HG02642 (cell line): ENCODE measurements around the gene IMMP1L.

ENCODE experiments used
- ATAC-seq: cut with Tn5 transposase; IDR thresholded peaks from one replicate; pipeline ENCODE4 v1.9.1; 2021; ENCODE audit warnings: mild to moderate bottlenecking; ENCODE audit not compliant: unreplicated experiment, poor library complexity

IMMP1L gene

DNA sequence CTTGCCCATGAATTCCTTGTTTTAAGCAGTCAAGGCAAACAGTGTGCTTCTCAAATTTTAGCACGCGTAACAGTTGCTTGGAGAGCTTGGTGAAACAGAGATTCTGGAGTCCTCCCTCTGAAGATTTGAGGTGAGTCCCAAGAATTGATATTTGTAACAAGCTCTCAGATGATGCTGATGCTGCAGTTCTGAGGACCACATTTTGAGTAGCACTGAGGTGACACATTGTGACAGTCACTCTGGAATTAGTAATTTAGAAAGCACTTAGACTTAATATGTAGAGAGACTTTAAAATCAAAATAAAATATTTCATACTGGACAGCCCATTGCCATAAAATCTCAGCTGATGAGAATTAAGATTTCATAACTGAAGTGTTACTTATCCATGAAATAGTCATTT lies 101.2 kb downstream of the IMMP1L start:
- ATAC-seq: no peak

DNA sequence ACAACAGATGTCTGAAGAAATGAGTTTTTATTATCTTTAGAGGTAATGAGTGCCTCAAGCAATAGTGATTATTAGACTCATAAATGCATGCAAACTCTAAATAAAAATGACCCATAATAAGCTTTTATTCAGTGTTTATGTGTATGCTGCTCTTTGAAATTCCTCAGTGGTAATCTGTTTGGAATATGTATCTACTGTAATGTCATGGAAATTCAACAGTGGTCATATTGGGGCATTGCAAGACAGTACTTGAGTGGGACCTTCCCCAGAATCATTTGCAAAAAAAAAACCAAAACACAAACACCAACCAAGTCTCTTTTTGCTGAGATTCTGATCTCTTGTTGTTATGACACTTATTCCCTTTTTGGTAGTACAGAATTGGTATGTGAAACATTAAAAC lies 104.8 kb downstream of the IMMP1L start:
- ATAC-seq: no peak

DNA sequence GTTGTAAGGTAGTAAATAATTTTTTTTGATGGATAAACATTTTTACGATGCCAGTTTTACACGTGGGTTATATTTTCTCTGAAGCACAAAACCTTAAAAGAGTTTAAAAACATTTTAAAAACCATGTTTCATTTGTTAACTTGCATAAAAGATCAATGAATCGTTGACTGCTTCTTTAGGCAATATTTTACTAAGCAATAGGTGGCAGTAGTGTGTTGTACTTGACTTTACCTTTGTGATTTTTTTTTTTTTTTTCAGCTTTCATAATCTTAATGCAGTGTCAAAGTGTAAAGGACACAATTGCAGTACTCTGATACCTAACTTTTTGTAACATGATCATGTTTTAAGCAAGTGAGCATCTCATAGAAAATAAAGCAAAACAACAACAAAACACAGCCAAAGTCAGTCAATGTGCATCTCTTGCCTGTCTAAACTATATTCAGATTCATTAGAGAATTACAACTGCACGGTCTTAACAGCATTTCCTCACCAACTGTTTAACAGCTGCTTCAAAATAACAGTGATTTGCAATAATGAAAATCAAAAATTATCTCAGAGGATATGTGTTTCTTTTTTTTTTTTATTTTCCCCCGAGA lies 112.1 kb downstream of the IMMP1L start:
- no peak for ATAC-seq

DNA sequence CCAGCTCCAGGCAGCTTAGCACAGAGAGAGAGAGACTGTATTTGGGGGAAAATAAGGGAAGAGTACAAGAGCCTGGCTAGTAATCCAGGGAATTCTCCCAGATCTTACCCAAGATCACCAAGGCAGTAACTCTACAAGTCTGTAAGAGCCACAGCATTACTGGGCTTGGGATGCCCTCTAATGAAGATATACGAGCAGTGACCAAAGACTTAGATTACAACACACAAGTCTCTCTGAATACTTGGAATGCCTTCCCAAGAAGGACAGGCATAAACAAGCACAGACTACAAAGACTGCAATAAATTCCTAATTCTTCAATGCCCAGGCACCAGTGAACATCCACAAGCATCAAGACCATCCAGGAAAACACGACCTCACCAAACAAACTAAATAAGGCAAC lies 122.0 kb downstream of the IMMP1L start:
- ATAC-seq: no peak

DNA sequence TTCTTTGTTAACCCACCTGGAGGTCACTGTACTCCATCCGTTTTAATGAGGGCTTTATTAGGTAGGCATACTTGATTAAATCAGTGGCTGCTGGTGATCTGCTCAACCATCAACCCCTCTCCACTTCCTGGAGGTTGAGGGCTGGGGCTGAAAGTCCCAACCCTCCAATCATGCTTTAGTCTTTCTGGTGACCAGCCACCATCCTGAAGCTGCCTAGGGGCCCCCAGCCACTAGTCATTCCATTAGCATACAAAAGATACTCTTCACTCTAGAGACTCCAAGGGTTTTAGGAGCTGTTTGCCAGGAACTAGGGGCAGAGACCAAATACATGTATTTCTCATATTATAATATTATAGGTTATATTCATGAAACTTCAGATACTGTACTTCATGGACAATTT lies 126.3 kb downstream of the IMMP1L start:
- no peak for ATAC-seq
